Fibroblast of upper back skin (primary cell): ENCODE results near the gene VDAC2.

Experiments
- DNase-seq: peaks from one replicate; pipeline ENCODE4 v3.0.0-alpha.2; 2013

The VDAC2 gene

DNA sequence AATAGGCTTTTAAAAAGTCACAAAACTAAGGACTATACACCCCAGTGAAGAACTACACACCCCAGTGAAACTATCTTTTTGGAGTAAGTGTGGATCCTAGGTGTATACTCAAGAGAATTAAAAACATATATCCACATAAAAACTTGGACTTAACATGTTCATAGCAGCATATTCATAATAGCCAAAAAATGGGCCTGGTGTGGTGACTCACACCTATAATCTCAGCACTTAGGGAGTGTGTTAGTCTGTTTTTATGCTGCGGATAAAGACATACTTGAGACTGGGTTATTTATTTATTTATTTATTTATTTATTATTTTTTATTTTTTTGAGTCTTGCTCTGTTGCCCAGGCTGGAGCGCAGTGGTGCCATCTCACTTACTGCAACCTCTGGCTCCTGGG lies 44.1 kb downstream of the VDAC2 start:
- no peak for DNase-seq

DNA sequence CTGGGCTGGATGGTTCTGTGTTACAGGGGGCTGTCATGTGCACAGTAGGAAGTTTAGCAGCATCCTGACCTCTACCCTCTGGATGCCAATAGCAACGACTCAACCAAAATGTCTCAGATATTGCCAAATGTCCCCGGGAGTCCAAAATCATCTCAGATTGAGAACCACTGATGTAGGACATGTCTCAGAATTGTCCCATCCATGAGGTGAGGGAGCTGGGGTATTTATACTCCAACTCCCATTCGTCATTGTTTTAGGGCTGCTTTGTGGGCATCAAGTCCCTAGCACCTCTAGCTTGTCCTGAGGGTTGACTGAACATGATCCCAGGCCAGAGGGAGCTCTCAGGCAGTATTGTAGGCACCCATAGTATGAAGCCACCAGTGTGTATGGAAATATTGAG lies 50.4 kb downstream of the VDAC2 start:
- no peak for DNase-seq

- DNase-seq, result peak; percentile 19
Measured at GRCh38 chr10:75261813-75262705, 51.5 kb downstream of the VDAC2 start.

- no peak for DNase-seq
Measured at GRCh38 chr10:75263806-75264205, 53.2 kb downstream of the VDAC2 start.

- DNase-seq, result no peak
Measured at GRCh38 chr10:75265856-75266255, 55.3 kb downstream of the VDAC2 start.

- DNase-seq, result no peak
Measured at GRCh38 chr10:75266945-75267344, 56.3 kb downstream of the VDAC2 start.

DNA sequence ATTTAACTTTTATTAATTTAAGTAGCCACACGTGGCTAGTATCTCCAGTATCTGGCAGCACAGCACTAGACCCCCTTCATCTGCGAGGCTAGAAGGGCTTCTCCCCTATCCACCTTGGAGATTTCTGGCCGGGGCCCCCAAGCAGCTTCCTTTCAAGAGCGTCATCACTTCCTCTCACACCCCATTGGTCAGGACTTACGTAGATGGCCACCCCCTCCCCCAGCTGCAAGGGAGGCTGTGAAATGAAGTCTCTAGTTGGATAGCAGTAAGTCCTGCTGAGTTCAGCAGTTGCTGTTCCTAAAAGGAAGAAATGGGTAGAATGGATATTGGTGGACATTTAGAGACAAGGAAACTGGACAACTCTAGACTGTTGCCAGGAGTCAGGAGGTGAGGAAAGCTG lies 59.0 kb downstream of the VDAC2 start:
- no peak for DNase-seq

- no peak for DNase-seq
Measured at GRCh38 chr10:75272094-75272493, 61.5 kb downstream of the VDAC2 start.

GRCh38 chr10:75272896-75273295 lies 62.3 kb downstream of the VDAC2 start:
- DNase-seq, result no peak

GRCh38 chr10:75276069-75276872 lies 65.7 kb downstream of the VDAC2 start:
- no peak for DNase-seq

DNA sequence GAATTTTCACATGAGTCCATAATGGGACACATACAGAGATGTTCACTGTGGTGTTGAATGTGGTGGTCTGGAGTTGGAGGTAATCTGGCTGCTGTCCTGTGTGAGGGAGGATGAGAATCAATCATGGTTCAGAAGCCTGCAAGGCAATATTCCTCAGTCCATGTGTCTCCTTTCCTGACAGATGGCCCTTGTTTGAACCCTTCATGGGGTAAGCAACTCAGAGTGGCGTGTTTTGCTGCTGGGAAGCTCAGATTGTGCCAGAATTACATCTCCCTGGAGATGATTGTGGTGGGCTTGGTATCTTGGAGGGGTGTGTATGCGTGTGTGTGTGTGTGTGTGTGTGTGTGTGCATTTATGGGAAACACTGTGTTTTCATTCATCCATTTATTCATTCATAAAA lies 69.6 kb downstream of the VDAC2 start:
- DNase-seq, result peak; percentile 59
